HG03025 (cell line): Measurements from ENCODE around the gene SH3BP2.

Experiments used
- ATAC-seq: cut with Tn5 transposase; IDR thresholded peaks from one replicate; pipeline ENCODE4 v1.9.1; 2021; ENCODE audit warnings: mild to moderate bottlenecking, moderate library complexity; ENCODE audit not compliant: unreplicated experiment, low FRiP score

The SH3BP2 gene

DNA sequence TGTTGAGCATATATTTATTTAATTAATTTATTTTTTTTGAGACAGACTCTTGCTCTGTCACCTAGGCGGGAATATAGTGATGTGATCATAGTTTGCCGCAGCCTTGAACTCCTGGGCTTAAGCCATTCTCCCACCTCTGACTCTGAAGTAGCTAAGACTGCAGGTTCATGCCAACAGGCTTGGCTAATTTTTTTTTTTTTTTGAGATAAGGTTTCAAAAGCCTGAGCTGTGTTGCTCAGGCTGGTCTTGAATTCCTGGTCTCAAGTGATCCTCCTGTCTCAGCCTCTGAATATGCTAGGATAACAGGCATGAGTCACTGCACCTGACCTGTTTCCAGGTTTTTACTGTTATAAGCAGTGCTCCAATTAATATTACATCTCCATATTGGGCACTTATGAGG is 55.6 kb downstream of the SH3BP2 start:
- no peak for ATAC-seq

DNA sequence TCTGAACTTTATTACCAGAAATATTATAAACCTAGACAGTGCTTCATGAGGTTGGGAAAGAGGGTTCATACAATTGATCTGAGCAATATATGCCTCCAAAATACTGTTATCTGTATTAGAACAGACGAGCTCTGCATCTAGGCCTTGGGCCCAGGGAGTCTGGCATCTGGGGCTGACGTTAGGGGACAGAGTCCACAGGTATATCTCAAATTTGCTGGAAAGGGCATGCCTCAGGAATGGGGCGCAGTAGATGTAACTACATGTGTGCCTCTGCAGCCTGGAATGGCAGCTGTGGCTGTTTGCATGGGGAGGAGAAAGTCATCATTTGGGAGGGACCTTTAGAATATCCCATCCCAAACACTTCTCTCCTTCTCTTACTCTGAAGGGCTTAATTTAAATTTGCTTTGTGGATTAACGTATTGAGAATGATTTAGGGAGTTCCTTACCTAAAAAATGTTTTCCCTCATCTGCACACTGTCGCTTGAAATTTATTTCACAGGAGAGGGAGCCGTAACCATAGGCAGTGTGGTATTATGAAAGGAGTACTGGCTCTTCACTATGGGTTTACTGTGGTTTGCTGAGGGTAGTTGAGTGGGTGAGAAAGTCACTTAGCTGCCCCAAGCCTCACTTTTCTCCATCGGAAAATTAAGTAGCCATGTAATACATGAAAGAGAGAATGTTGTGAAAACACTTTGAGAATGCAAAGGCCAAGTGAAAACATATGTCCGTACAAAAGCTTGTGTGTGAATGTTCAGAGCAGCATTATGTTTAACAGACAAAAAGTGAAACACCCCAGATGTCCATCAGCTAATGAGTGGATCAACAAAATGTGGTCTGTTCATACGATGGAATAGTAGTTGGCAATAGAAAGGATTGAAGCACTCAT is 56.6 kb downstream of the SH3BP2 start:
- ATAC-seq, result no peak

DNA sequence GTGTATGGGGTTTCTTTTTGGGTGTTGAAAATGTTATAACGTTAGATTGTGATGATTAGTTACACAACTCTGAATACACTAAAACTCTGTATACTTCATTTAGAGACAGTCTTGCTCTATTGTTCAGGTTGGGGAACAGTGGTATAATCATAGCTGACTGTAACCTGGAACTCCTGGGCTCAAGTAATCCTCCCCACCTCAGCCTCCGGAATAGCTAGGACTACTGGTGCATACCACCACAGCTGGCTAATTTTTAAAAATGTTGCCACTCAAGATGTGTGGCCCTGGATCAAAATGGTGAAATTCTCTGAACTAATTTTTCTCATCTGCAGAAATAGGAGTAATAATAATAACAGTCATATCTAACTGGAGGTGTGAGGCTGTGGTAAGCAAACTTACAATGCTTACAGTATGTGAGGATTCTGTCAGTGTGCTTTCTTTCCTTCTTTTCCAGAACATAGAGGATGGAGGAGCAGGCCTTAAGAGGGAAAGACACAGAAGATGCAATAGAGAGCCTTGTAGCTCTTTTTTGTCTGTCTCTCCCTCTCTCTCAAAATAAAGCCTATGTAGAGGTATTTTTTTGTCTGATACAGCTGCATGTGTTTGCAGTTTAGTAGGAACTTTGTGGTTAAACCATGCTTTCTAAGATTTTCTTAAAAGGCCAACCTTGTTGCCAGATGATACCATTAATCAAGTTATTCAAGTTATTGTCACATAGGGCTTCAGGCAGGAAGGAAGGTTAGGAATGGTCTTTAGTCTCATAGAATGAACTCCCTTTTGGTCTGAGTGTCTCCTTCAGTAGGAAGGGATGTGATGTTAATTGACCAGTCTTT is 58.3 kb downstream of the SH3BP2 start:
- no peak for ATAC-seq

DNA sequence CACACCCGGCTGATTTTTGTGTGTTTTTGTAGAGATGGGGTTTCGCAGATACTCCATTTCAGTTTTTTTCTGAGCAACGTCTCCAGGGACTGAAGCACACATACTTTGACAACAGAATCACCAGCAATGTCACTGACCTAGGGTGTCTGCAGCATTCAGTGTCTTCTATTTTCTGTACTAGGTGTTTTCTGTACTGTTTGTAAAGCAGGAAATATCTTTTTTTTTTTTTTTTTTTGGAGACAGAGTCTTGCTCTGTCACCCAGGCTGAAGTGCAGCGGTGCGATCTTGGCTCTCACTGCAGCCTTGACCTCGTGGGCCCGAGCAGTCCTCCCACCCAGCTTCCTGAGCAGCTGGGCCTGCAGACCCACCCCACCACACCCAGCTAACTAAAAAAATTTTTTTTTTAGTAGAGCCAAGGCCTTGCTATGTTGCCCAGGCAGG is 59.6 kb downstream of the SH3BP2 start:
- peak; percentile 64 for ATAC-seq

DNA sequence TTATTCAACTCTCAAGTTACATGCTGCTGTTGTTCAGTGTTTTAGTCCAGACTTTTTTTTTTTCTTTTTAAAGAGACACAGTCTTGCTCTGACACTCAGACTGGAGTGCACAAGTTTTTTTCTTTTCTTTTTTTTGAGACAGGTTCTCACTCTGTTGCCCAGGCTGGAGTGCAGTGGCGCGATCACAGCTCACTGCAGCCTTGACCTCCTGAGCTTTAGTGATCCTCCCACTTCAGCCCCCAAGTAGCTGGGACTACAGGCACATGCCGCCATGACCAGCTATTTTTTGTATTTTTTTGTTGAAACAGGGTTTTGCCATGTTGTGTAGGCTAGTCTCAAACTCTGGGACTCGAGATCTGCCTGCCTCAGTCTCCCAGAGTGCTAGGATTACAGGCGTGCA is 62.7 kb downstream of the SH3BP2 start:
- no peak for ATAC-seq

DNA sequence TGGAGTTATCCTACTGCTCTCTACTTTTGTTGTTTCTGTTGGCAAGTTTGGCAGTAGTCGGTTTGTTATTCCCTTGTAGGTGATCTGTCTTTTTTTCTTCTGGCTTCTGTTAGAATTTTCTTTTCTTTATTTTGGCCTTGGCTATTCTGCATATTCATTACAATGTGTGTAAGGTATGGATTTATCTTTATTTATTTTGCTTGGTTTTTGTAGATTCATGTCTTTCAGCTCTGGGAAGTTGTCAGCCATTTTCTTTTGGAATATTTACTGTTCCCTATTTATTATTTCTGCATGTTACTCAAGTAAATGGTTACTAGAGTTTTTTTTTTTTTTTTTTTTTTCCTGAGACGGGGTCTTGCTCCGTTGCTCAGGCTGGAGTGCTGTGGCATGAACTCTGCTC is 63.4 kb downstream of the SH3BP2 start:
- ATAC-seq, result no peak

DNA sequence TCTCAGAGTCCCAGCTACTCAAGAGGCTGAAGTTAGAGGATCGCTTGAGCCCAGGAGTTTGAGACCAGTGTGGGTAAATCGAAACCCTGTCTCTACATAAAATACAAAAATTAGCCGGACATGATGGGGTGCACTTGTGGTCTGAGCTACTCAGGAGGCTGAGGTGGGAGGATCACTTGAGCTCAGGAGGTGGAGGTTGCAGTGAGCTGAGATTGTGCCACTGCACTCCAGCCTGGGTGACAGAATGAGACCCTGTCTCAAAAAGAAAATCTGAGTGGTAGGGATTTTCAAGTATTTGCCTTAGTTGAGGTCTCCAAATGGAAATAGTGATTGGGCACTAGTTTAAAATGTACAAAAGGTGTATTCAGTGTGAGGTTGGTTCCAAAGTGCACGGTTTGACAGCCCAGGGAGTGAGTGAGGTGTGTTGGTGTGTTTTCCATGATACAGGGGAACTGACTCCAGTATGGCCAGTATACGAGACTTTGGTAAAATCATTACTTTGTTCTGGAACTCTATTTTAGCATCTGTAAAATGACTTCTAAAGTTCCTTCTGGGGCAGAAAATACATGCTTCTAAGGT is 64.6 kb downstream of the SH3BP2 start:
- no peak for ATAC-seq

DNA sequence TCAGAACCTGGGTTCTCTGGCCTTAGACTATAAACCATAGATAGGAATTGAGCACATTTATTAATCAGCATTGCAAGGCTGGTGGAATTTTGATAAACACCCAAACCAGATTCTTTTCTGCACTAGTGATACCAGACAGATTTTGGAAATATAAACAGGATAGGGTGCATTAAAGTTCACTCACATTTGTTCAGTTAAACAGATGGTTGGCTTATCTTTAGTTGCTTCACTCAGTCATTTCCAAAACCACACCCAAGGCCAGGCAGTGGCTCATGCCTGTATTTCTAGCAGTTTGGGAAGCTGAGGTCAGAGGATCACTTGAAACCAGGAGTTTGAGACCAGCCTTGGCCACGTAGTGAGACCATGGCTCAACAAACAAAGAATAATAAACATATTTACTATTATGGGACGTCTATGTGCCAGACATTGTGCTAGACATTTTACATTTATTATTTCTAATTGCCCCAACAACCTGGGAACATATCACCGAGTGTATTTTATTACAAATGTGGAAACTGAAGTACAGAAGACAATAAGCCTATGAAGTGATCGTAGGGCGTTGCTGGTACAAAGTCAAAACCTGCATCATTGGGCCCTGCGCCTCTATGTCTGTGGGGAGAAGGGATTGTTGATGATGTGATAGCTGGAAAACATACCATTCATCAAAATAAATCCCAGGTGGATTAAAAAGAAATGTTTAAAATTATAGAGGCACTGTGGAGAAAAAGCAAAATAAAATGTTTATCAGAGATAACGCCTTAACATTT is 65.7 kb downstream of the SH3BP2 start:
- no peak for ATAC-seq

DNA sequence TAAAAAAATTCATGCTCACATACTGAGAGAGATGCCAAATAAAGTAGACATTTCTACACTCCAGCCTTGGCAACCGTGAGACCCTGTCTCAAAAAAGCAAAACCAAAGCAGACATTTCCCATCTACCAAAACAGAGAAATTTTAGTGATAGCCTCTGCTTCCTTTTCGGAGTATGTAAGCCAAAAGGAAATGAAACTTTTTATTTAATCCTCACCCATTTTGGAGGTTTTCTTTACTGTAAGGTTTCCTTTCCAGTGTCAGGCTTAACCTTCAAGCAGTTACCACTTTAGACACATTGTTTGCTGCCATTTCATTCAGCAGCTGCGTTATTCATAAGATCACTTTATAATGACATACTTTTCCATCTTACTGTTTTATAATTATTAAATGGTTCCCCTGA is 66.6 kb downstream of the SH3BP2 start:
- no peak for ATAC-seq

DNA sequence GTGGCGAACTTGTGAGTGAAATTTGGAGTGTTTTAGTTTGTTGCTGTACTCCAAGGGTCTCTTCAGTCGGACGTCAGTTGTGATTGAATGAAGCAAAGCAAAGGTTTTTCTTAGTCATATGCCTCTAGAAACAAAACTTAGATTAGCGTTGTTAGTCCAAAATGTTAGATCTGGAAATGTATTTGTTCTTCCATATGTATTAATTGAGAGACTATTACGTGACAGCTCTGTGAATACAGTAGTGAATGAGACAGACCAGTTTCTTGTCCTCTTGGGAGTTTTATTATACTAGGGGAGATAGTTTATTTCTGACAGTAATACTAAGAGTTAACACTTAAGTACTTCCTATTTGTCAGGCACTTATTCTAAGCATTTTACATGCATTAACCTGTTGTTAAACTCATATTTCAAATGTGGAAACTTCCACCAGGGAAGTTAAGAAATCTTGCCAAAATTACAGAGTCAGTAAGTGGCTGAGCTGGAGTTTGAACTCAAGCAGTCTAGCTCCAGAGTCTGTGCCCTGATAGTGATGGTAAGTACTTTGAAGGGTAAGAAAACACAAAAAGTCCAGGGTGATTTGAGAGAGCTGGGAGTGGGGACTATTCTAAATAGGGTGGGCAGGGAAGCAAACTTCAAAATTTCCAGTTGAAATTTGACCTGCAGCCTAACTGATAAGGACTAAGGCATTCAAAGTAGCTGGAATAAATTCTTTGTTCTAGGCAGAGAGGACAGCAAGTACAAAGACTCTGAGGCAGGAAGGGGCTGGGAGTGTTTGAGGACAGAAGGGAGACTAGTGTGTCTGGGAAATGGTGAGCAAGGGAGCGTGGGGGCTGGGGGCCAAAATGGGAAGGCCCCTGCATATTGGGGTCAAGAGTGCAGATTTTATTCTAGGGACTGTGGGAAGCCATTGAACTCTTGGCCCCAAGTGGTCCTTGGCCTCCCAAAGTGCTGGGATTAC is 67.8 kb downstream of the SH3BP2 start:
- no peak for ATAC-seq

DNA sequence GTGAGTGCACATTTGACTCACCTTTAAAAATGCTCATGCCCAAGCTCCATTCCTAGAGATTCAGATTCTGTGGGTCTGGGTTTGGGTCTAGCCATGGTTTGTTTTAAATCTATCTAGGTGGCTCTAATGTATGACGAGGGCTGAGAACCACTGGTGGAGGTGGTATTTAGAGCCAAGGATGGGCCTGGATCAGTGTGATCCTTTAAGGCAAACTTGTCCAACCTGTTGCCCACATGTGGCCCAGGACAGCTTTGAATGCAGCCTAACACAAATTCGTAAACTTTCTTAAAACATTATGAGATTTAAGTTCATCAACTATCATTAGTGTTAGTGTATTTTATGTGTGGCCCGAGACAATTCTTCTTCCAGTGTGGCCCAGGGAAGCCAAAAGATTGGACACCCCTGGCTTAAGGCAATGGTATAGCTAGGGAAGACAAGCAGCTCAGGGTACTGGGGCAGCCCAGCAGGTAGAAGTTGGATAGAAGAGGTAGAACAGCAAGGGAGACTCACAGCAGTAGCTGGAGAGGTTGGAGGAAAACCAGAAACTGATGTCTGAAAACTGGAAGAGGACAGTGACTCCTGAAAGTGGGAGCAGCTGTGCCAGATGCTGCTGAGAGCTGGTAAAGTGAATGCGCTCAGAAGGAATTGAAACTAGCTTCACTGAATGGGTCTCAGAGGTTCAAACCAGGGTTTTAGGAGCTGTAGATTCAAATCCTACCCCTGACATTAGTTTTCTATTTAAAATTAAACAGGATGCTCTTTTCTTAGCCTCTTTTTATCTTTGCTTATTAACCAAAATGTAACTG is 68.9 kb downstream of the SH3BP2 start:
- no peak for ATAC-seq

DNA sequence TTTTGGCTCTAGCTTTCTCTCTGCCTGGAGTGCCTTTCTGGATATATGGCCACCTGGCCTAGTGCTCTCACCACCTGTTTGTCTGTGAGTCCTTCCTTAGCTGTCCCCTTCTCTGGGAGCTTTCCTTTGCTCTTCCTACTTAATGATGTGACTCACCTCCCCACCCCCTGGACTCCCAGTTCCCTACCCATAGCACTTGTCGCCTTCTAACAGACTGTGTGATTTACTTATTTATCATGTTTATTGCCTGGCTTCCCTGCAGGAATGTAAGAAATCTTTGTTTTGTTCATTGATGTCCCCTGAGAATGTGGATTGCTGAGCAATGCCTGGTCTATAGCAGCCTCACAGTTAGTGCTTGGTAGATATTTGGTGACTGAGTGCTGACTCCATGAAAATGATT is 69.6 kb downstream of the SH3BP2 start:
- ATAC-seq, result no peak

DNA sequence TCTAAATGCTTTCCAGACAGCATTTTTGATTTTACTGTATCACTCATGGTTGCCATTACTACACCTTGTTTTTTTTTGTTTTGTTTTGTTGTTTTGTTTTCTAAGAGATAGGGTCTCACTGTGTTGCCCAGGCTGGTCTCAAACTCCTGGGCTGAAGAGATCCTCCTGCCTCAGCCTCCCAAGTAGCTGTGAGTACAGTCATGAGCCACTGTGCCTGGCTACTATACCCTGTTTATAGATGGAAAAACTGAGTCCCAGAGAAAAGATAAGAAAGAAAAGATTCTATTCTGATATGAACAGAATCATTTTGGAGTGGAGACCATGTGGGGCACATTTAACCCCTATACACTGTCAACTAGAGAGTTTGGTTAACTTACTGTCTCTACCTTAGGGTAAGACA is 70.8 kb downstream of the SH3BP2 start:
- ATAC-seq, result no peak

DNA sequence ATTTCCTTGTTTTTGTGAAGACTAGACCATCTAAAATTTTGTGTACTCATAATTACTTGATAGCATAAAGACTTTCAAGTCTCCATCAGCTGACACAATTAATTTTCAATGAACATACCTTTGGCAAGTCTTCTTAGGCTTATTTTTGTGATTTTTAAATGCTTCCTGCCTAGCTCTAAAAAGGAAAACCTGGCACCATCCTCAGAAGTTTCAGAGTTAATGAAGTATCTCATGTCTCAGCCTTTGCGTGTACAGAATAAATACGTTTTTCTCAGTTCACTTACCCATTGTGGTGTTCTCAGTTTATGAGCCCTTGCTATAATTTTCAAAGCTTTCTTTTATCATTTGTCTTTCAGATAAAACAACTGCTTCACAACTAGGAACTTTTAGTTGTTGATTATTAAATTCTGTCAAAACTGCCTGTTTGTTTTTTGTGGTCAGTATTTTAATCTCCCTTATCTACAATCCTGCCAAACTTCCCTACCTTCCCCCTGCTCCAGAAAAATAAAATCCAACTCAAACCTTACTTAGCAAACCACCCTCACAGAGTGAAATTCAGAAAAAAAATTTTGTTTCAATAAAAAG is 72.4 kb downstream of the SH3BP2 start:
- ATAC-seq, result no peak

DNA sequence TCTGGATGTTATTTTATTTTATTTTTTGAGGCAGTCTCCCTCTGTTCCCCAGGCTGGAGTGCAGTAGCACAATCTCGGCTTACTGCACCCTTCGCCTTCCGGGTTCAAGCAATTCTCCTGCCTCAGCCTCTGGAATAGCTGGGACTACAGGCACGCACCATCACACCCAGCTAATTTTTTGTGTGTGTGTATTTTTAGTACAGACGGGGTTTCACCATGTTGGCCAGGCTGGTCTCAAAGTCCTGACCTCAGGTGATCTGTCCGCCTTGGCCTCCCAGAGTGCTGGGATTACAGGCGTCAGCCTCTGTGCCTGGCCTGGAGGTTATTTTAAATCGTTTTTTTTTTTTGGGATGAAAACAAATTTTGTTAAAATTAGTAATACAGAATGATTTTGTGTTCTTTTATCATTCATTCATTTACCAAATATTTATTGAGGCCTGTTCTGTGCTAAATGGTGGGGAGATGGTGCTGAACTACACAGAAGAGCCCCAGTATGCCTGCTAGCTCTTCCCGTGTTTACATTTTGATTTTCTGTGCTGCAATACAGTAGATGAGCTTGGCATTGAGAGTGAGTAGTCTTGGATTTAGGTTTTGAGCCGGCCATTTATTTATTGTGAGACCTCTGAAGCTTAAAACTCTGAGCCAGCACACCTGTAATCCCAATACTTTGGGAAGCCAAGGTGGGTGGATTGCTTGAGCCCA is 73.4 kb downstream of the SH3BP2 start:
- no peak for ATAC-seq

DNA sequence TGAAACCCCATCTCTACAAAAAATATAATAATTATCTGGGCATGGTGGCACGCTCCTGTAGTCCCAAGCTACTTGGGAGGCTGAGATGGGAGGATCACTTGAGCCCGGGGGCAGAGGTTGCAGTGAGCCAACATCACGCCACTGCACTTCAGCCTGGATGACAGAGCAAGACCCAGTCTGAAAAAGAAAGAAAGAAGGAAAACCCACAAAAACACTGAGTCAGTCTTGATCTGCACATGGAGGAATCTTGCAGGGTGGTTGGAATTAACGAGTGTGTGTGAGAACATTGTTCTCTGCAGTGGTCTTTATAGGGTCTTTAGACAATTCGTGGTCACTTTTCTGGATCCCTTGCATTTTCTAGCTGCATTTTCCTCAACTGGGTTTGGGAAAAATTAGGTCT is 74.0 kb downstream of the SH3BP2 start:
- no peak for ATAC-seq

DNA sequence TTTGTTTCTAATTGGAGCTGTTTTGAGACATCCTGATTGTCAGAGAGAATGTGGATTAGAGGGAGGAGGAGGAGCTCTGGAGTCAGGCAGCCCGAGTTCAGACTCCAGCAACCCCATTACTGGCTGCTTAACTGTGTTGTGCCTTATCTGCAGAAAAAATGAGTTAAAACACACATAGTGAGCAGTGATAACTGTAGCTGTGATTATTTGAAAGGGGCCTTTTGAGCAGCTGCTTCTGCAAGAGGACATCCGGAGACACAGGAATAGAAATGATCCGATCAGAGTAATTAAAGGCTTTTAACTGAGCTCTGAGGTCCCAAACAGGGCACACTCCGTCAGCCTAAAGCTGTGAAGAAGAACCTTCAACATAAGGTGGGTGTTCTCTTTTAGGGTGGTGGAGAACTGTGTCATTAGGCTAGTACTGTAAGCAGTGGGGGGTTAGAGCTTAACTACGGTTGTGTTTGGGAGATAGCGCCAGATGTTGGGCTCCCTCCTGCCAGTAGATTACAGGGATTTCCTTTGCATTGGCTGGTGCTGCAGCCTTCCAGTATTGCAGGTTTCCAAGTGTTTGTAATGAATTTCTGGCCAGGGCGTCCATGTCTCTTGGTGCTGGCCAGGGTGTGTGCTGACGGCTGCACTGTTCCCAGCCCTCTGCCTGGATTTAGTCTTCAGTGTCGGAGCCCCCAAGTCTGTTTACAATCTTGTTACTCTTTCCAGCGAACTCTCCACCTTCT is 75.0 kb downstream of the SH3BP2 start:
- no peak for ATAC-seq
